ENCODE results near the gene CNGA3.

CNGA3 gene

GRCh38 chr2:98356729-98357128, 10.5 kb downstream of the CNGA3 start:
- Histone ChIP-seq H3K27me3 (ENCODE audit: insufficient read depth, poor library complexity, severe bottlenecking) (no peaks in the 10 kb centered on the region), H3K27ac (replicated peaks) (no peak overlapping the region), H3K4me3 (replicated peaks; ENCODE audit: insufficient read depth, low read length) (no peak overlapping the region)
- no peak for DNase-seq (ENCODE audit: low read depth in 1 of 2, low spot score in 1 of 2)
- TF ChIP-seq POLR2AphosphoS5 (IDR thresholded peaks at IDR 0.05; ENCODE audit: low read depth) (no peak), REST (IDR thresholded peaks at IDR 0.05; ENCODE audit: insufficient replicate concordance, low read depth) (no peak), GABPA (IDR thresholded peaks at IDR 0.05; ENCODE audit: low read depth) (no peak), CTCF (IDR thresholded peaks at IDR 0.05; ENCODE audit: insufficient read depth, low read length) (no peak), SPI1 (IDR thresholded peaks at IDR 0.05; ENCODE audit: borderline replicate concordance, low read depth) (no peak)

- no peak overlapping the region for H3K27ac ChIP-seq (replicated peaks)
- TF ChIP-seq CTCF (IDR thresholded peaks at IDR 0.05; ENCODE audit: insufficient read depth, low read length) (no peak), REST (IDR thresholded peaks at IDR 0.05; ENCODE audit: insufficient replicate concordance, low read depth) (no peak), SPI1 (IDR thresholded peaks at IDR 0.05; ENCODE audit: borderline replicate concordance, low read depth) (no peak), POLR2AphosphoS5 (IDR thresholded peaks at IDR 0.05; ENCODE audit: low read depth) (no peak), GABPA (IDR thresholded peaks at IDR 0.05; ENCODE audit: low read depth) (no peak)
- no peak for DNase-seq (ENCODE audit: low read depth in 1 of 2, low spot score in 1 of 2)
- no peaks in the 10 kb centered on the region for H3K27me3 ChIP-seq (ENCODE audit: insufficient read depth, poor library complexity, severe bottlenecking)
- no peak overlapping the region for H3K4me3 ChIP-seq (replicated peaks; ENCODE audit: insufficient read depth, low read length)
These were observed 11.6 kb downstream of the CNGA3 start for GRCh38 chr2:98357849-98358248.

- no peaks in the 10 kb centered on the region for H3K27me3 ChIP-seq (ENCODE audit: insufficient read depth, poor library complexity, severe bottlenecking)
- H3K4me3 ChIP-seq (replicated peaks; ENCODE audit: insufficient read depth, low read length) = no peak overlapping the region
- no peak for TF ChIP-seq SPI1 (IDR thresholded peaks at IDR 0.05; ENCODE audit: borderline replicate concordance, low read depth)
- no peak for TF ChIP-seq GABPA (IDR thresholded peaks at IDR 0.05; ENCODE audit: low read depth)
- no peak for TF ChIP-seq POLR2AphosphoS5 (IDR thresholded peaks at IDR 0.05; ENCODE audit: low read depth)
- TF ChIP-seq CTCF (IDR thresholded peaks at IDR 0.05; ENCODE audit: insufficient read depth, low read length) = no peak
- TF ChIP-seq REST (IDR thresholded peaks at IDR 0.05; ENCODE audit: insufficient replicate concordance, low read depth) = no peak
- DNase-seq (ENCODE audit: low read depth in 1 of 2, low spot score in 1 of 2) = no peak
- H3K27ac ChIP-seq (replicated peaks) = no peak overlapping the region
These were observed 13.7 kb downstream of the CNGA3 start for GRCh38 chr2:98359986-98360385.

Data from HL-60 (cell line).